GM23338 (cell line): Measurements from ENCODE around the gene PLEKHG2. TPM values are rescaled to one million over a fixed set of nuclear protein-coding genes. Genes with fewer than 3 reads are reported as not detected.

Source experiments
- ATAC-seq: fragments of 200-7000 bp; cut with Tn5 transposase; 3 replicates; pipeline ENCODE4 v1.9.1; 2020
- DNase-seq: peaks from one replicate; pipeline ENCODE4 v3.0.0-alpha.2; 2015; ENCODE audit warnings: low spot score
- H2AFZ ChIP-seq: fragments of 200-600 bp; sonication (generic); 2 replicates; pipeline ENCODE4 v1.8.0; 2016; ENCODE audit warnings: antibody characterized with exemption, mild to moderate bottlenecking, moderate library complexity
- H3F3A ChIP-seq: fragments of 200-600 bp; sonication (generic); replicated peaks from 2 replicates; pipeline ENCODE4 v1.8.0; 2017; ENCODE audit warnings: antibody characterized with exemption, mixed run types, low read depth
- H3K27ac ChIP-seq: fragments of 200-600 bp; sonication (generic); 2 replicates; pipeline ENCODE4 v1.6.1; 2016; ENCODE audit warnings: low read depth
- H3K27me3 ChIP-seq: fragments of 200-600 bp; sonication (generic); 2 replicates; pipeline ENCODE4 v1.8.0; 2016; ENCODE audit warnings: mild to moderate bottlenecking, mixed run types, moderate library complexity; ENCODE audit not compliant: insufficient read depth
- H3K36me3 ChIP-seq: fragments of 200-600 bp; sonication (generic); 2 replicates; pipeline ENCODE4 v1.8.0; 2016; ENCODE audit warnings: mild to moderate bottlenecking; ENCODE audit not compliant: insufficient read depth
- H3K4me1 ChIP-seq: fragments of 200-600 bp; sonication (generic); 2 replicates; pipeline ENCODE4 v1.8.0; 2016; ENCODE audit warnings: mild to moderate bottlenecking, moderate library complexity; ENCODE audit not compliant: insufficient read depth
- H3K4me2 ChIP-seq: fragments of 200-600 bp; sonication (generic); 2 replicates; pipeline ENCODE4 v1.7.1; 2017; ENCODE audit warnings: mixed run types
- H3K4me3 ChIP-seq: fragments of 200-600 bp; sonication (generic); 2 replicates; pipeline ENCODE4 v1.6.1; 2016; ENCODE audit warnings: mixed run types
- H3K79me2 ChIP-seq: fragments of 200-600 bp; sonication (generic); replicated peaks from 2 replicates; pipeline ENCODE4 v1.8.0; 2017; ENCODE audit warnings: mild to moderate bottlenecking; ENCODE audit not compliant: insufficient read depth
- H3K9me2 ChIP-seq: fragments of 200-600 bp; sonication (generic); 2 replicates; pipeline ENCODE4 v1.8.0; 2017; ENCODE audit not compliant: insufficient read depth
- H4K20me1 ChIP-seq: fragments of 200-600 bp; sonication (generic); replicated peaks from 2 replicates; pipeline ENCODE4 v1.8.0; 2017; ENCODE audit warnings: mild to moderate bottlenecking; ENCODE audit not compliant: insufficient read depth
- H3K27ac Mint-ChIP-seq: 2 replicates; pipeline ENCODE4 v1.8.0; 2020; ENCODE audit warnings: inconsistent platforms, mild to moderate bottlenecking, moderate library complexity, mixed read lengths
- H3K27me3 Mint-ChIP-seq: 3 replicates; pipeline ENCODE4 v1.8.0; 2022; ENCODE audit warnings: low read depth, mild to moderate bottlenecking, moderate library complexity, mixed read lengths, inconsistent platforms; ENCODE audit not compliant: insufficient read depth, poor library complexity
- H3K36me3 Mint-ChIP-seq: 3 replicates; pipeline ENCODE4 v1.8.0; 2021; ENCODE audit warnings: low read depth, mild to moderate bottlenecking, inconsistent platforms, moderate library complexity, mixed read lengths
- H3K4me1 Mint-ChIP-seq: 3 replicates; pipeline ENCODE4 v1.8.0; 2020; ENCODE audit warnings: mild to moderate bottlenecking, inconsistent platforms, mixed read lengths
- H3K4me3 Mint-ChIP-seq: 3 replicates; pipeline ENCODE4 v1.8.0; 2021; ENCODE audit warnings: moderate library complexity, mild to moderate bottlenecking, inconsistent platforms, mixed read lengths
- H3K9me3 Mint-ChIP-seq: 3 replicates; pipeline ENCODE4 v1.8.0; 2020; ENCODE audit warnings: moderate library complexity, mild to moderate bottlenecking, inconsistent platforms, mixed read lengths
- CTCF ChIP-seq, 2 experiments: fragments of 200-600 bp in 1 of 2; sonication (generic) in 1 of 2; conservative IDR thresholded peaks; 2 replicates each; pipeline versions ENCODE4 v1.5.1 to v1.6.1; 2016 to 2017; ENCODE audit warnings: antibody characterized with exemption in 2 of 2, low read depth in 2 of 2, mild to moderate bottlenecking in 2 of 2, moderate library complexity in 1 of 2
- ZNF462 ChIP-seq: fragments of 250-450 bp; sonication (Bioruptor Pico); IDR thresholded peaks from 2 replicates; pipeline ENCODE4 v1.5.0; 2020; ENCODE audit warnings: mild to moderate bottlenecking, moderate library complexity
- polyA plus RNA-seq: library from polyadenylated mRNA; unstranded; fragments of >200 nt; fragmentation: Nextera tagmentation; extraction: Ambion mirVana; gene quantifications from 2 replicates; pipeline ENCODE4 v1.2.1, GENCODE V29; 2016
- total RNA-seq: library from RNA; depleted of rRNA; stranded (reverse); fragments of >200 nt; shearing (Covaris generic); gene quantifications from 2 replicates; pipeline ENCODE4 v1.2.3, GENCODE V29; 2014

Gene PLEKHG2
- total and polyA plus RNA-seq, 2 experiments from 2014 or later = 15.5 to 41.3 TPM

DNA sequence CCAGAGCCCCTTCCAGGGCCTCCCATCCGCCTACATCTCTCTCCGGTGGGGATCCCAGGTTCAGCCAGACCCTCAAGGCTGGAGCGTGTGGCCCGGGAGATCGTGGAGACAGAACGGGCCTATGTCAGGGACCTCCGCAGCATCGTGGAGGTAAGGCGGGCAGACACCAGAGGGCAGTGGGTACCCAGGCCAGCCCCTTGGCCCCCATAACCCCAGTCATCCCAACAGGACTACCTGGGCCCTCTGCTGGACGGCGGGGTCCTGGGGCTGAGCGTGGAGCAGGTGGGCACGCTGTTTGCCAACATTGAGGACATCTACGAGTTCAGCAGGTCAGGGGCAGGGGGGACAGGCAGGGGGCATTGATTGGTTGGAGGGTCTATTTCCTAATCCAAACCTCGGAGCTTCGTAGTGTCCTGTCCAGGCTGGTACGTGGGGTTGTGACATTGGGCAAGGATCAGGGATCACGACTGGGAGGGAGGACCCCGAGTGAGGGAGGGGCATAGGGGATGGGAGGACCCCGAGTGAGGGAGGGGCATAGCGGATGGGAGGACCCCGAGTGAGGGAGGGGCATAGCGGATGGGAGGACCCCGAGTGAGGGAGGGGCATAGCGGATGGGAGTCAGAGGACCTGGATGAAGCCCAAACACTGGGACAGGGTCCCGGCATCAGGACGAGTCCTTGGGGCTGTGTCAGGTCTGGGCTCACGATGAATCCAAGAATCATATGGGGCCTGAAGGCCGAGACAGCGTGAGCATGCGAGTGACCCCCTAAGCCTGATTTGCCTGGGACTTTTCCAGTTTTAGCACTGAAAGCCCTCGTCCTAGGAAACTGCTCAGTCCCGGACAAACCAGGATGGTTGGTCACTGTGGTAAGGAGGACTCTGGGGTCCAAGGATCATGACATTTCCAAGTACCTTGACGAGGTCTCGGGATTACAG is 2.9 kb downstream of the PLEKHG2 start:
- Histone ChIP-seq H3K9me2 (no peaks in the 10 kb centered on the region), H3K4me1 (peaks cover 24% of the 10 kb centered on the region), H3F3A (peaks cover 34% of the 10 kb centered on the region), H4K20me1 (peaks cover 18% of the 10 kb centered on the region; the same call in 1 of the 2 replicates), H3K4me3 (peak overlapping the region; percentile 100; the same call in 1 of the 2 replicates), H3K27ac (no peak overlapping the region), H2AFZ (no peak overlapping the region), H3K27me3 (no peaks in the 10 kb centered on the region), H3K79me2 (peaks cover 15% of the 10 kb centered on the region), H3K36me3 (peaks cover 11% of the 10 kb centered on the region; the same call in 1 of the 2 replicates), H3K4me2 (peak overlapping the region; percentile 100)
- Mint-ChIP-seq H3K27ac (peak overlapping the region; percentile 70; the same call in 1 of the 2 replicates), H3K27me3 (peaks cover 26% of the 10 kb centered on the region), H3K4me1 (peaks cover 31% of the 10 kb centered on the region), H3K4me3 (peak overlapping the region; percentile 94), H3K9me3 (peaks cover 4% of the 10 kb centered on the region; the same call in 2 of the 3 replicates), H3K36me3 (peaks cover 48% of the 10 kb centered on the region)
- TF ChIP-seq ZNF462 (CRISPR knock-in tag) (no peak), CTCF (conservative IDR thresholded peaks at IDR 0.05; ENCODE audit: low read depth in 2 of 2) (peak; percentile 48 to 63)
- peak; percentile 64 for DNase-seq
- peak; percentile 1; the same call in 2 of the 3 replicates for ATAC-seq
